GM18909 (cell line): ENCODE data around the gene TMEM219.

Source experiments
- ATAC-seq: cut with Tn5 transposase; IDR thresholded peaks from one replicate; pipeline ENCODE4 v1.9.1; 2021; ENCODE audit warnings: mild to moderate bottlenecking; ENCODE audit not compliant: unreplicated experiment, poor library complexity

TMEM219 gene

DNA sequence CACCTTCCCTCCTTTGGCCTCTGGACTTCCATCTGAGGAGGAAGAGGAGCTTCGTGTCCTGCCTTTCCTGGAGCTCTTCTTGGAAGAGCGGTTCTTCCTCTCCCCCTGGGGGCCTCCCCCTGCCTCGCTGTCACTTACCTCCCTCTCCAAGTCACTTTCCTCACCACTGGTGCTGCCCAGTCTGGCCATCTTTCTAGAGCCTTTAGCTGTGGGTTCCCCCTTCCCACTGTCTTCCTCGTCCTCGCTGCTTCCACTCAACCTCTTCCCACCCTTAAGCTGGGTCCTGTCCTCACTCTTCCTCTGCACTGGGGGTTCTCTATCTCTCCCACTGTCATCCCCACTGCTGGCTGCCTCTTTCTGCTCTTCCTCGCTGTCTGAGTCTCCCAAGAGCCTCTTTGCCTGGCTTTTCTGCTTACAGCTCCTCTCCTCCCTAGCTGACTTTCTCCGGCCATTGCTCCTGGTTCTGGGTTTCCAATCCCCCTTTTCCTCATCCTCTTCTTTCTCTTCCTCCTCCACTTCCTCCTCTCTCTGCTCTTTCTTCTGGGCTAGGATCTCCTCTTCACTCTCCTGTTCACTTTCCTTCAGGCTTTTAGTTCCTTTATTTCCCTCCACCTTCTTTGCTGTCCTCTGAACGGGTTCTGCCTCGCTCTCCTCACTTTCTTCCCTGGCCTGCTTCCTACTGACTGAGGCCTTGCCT lies 32.2 kb downstream of the TMEM219 start:
- no peak for ATAC-seq

DNA sequence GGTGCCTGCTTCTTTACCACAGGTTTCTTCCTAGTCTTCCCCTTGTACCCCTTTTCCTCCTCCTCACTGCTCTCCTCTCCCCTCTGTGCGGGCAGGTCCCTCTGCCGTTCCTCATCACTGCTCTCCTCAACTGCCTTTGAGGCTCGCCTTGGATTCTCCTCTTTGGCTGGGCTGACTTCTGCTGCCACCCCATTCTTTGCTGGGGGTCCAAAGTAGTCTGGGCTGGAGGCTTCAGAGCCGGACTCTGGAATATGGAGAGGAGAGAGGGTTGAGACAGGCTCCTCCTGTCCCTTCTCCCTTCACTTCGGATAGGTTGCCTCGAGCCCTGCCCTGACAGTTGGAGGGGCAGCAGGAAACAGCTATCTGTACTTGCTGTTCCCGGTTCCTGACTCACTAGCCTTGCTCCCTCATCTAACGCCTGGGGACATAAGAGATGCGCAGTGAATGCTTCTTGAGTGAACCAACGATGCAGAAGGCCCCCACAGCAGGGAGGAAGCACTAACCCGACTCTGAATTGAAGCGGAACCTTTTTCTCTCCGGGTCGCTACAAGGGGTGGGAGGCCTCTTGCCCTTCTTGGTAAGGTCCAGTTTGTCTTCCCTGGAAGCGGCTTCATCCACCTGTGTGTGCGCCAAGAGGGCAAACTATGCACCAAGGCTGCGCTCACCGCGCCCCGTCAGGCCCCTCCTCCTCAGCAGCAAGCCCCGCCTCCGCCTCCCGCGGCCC lies 32.9 kb downstream of the TMEM219 start:
- peak; percentile 30 for ATAC-seq

DNA sequence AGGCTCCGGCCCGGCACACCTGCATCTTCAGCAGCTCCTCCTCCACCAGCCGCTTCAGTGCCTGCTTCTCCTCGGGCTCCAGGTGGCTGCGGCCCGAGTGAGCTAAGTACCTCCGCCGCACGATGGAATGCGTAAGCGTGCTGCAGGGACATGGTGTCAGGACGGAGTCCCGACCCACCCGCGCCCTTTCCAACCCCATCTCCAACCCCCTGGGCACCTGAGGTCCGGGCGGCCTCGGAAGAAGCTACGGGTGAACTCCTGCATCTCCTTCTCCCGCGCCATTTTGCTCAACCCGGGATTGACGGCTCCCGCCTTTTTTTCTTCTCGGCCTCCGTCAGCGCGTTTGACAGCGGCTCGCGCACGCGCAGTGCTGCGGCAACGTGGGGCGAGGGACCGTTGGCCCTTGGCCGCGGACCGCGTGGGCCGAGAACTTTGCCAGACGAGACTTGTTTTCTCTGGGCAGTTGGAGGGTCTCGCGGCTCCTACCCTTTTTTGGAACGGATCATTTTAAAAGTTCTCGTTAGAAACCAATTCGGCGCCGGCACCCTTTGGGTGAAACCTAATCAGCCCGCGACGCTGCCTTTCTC lies 33.5 kb downstream of the TMEM219 start, which contains the start of gene HIRIP3:
TSS of gene HIRIP3 (minus strand) at position 294 of the 587 bp plus-strand sequence. CDS start at position 282, 12 bp downstream.
- peak; percentile 44 for ATAC-seq

GRCh38 chr16:29995911-29996765 lies 34.3 kb downstream of the TMEM219 start, which contains the start of gene INO80E:
INO80E (plus strand) TSS chr16:29996241; CDS start chr16:29996311, 70 bp downstream.
- peak; percentile 96 for ATAC-seq

- no peak for ATAC-seq
Measured at GRCh38 chr16:29996766-29997250, 34.9 kb downstream of the TMEM219 start.

DNA sequence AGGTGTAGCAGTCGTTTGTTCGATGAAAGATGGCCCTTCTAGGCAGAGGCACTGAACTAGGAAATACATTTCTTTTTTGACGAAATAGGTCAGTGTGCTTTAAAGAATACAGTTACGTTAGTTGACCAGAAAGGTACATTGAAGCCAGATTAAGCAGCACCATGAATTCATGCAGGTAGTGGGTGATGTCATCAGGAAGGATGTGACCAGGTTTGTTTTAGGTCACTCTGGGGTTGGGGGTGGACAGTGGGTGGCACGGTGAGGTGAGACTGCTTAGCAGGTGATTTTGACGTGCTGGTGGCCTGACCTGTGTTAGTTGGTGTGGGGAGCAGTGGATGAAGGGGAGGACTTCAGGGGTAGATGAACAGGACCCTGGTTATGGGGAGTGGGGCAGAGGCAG lies 37.7 kb downstream of the TMEM219 start:
- no peak for ATAC-seq

DNA sequence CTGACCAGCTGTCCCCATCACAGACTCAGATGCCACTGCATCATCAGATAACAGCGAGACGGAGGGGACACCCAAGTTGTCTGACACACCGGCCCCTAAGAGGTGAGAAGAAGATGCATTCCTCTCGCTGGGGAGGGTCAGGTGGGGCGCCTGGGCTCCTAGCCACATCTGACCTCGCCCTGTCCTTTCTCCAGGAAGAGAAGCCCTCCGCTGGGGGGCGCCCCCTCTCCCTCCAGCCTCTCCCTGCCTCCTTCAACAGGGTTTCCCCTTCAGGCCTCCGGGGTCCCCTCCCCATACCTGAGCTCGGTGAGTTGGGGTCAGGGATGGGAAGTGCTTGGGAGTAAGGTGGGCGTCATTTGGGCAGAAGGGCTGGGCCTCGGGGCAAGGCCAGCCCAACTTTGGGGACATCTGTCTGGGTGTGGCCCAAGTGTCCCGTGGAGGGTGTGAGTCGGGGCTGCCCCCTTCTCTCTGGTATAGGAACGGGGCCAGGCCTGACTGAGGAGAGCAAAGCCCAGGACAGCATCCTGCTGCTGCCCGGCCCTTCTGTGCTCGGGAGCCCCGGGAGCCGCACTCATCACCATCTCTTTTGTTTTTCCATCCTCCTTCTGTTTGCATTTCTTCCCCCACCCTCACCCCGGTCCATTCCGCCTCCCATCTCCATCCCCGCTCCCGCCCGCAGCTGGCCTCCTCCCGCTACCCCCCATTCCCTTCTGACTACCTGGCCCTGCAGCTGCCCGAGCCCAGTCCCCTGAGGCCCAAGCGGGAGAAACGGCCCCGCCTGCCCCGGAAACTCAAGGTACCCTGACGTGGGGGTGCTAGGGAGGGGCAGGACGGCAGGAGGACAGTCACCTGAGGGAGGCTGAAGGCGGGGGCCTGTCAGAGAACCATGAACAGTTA lies 39.1 kb downstream of the TMEM219 start:
- ATAC-seq, result no peak

GRCh38 chr16:30002614-30003346 lies 40.9 kb downstream of the TMEM219 start:
- no peak for ATAC-seq

GRCh38 chr16:30003670-30004423 lies 42.0 kb downstream of the TMEM219 start:
- ATAC-seq, result no peak

DNA sequence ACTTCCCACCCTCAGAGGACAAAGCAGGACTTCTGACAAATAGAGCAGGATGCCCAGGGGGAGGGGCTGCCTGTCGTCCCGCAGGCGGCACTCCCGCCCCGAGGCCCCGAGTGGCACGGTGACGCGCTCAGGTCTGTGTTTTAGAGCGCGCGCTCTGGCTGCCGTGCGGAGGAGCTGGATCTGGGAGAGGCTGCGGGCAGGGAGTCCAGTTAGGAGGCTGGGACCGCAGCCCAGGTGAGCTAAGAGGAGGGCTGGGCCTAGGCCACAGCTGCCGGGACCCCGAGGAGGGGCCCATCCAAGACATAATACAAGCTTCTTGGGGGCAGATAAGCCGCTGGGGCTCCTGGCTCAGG lies 42.5 kb downstream of the TMEM219 start:
- no peak for ATAC-seq

DNA sequence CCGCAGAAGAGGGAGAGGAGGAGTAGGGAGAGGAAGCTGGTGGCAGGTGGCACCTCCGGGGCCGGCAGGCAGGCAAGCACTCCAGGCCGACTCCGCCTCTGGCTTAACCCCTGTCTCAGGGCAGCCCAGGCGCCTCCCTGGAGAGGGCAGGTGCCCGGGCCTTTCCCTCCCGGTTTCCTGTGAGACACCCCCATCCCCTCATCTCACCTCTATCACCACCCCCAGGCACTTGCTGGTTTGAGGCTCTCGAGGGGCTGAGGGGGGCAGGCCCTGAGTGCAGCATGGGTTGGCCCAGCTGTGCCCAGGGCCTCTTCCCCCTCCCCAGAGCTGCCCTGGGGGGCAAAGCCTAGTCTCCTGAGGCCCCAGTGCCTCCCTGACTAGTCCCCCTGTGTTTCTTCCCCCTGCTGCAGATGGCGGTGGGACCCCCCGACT lies 42.9 kb downstream of the TMEM219 start:
- no peak for ATAC-seq

GRCh38 chr16:30005341-30006094 lies 43.6 kb downstream of the TMEM219 start:
- ATAC-seq, result no peak

GRCh38 chr16:30006095-30006473 lies 44.2 kb downstream of the TMEM219 start:
- ATAC-seq, result no peak

DNA sequence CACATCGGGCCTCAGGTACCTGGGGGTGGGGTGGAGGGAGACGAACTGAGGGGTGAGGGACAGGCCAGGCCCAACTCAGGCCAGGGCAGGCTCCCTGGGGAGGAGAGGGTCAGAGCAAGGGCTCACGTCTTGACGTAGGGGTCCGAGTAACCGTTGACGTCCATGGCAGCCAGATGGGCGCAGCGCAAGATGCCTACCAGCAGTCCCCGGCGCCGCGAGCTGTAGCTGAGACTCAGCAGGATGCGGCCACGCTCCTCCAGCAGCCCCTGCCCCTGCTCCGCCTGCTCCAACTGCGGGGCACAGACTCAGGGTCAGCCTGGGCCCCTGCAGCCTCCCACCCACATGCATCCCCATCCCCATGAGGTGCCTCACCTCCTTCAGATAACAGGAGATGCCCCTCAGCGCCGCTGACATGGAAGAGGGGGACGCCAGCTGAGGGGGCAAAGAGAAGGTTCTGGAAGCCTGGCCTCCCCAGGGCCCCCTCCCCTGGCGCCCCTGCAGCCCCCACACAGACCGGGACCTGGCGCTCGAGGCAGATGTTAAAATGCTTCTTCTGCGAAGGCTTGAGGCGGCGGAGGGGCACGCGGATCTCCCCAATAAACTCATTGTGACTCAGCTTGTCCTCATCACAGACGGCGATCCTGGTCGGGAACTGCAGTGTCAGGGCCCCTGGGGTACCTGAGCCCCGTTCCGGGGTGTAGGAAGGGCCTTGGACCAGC lies 44.9 kb downstream of the TMEM219 start:
- no peak for ATAC-seq

DNA sequence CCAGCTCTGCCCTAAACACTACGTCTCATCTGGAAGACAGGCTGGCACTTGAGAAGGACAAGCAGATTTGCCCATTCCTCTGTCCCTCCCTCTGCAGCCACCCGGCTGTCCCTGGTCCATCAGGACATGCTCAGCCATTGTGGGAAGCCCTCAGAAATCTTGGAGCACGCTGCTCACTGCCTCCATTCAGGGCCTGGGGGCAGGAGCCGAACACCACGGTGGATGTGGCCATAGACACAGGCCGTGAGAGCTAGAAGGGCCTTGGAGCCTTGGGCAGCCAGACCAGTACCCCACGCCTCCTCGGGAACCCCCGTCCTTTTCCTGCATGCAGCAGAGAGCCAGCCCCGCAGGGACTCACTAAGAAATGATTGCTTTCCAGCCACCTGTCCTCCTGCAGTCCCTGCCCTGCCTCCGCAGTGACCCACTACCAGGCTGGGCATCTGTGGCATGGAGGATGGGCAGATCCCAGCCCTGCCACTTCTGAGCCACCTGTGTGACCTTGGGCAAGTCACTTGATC lies 45.6 kb downstream of the TMEM219 start:
- ATAC-seq, result no peak

DNA sequence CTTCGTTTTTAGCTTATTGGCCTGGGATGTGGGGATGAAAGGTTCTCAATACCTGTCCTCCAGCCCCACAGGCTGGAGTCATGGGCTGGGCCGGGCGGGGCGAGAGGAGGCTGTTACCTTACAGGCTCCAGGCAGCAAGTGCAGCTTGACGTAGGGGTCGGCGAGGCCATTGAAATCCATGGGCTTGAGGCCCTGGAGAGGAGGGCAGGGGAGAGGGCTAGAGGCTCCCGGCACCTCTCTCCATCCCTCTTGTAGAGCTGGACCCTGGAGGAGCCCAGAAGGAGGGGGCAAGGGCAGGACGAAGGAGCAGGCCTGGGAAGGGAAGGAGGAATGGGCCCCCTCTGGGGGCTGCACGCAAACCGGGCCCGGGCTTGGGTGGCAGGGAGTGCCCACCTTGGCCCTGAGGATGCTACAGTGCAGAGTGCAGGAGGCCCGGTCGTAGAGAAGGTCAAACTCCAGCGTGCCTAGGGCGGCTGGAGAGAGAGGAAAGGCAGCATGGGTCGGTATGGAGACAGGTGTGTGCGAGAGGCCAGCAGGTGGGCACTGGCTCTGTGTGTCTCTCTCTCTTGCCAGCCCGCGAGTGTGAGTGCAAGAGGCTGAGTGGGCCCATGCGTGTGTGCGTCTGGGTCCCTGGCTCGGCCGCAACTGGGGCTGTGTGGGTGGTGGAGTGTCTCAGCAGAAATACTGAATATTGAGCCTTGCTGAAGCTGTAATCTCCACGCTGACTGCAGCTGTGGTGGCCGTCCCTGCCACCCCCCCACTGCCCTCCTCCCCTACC lies 47.4 kb downstream of the TMEM219 start:
- ATAC-seq, result no peak
